Measurements from ENCODE around the gene COL4A4. TPM values are rescaled to one million over a fixed set of nuclear protein-coding genes. Genes with fewer than 3 reads are reported as not detected.

COL4A4 gene
- total RNA-seq, 1 experiment from 2014 or later = 3.1 TPM

DNA sequence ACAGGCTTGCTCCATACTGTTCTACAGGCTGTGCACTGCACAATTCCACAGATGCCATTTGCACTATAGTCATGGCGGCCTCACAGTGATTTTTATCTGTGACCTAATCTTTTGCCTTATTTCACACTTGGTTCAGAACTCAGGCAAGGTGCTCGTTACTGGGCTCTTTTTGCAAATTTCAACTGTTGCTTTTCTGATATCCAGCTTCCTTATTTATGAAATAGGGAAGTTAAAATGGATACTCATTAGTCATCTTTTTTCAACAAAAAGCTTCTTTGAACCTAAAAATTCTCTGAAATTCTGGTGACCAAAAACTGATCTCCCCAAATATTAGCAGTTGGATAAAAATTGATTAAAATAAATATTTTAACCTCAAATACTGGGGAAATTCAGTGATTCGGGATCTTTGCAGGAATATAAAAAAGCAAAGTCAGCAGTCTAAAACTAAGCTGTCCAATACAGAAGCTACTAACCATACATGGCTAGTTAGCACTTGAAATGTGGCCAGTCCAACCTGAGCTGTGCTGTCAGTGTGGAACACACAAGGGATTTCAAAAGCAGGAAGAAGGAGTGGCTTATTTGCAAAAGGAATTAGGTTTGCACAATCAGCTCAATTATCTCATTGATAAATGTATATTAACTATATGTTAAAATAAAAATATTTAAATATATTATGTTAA lies 134.4 kb downstream of the COL4A4 start:
- no peak overlapping the region for H3K27ac Mint-ChIP-seq
- ATAC-seq = no peak
- H3K4me1 Mint-ChIP-seq = peaks cover 4% of the 10 kb centered on the region; the same call in 1 of the 2 replicates
- no peak overlapping the region for H3K4me3 Mint-ChIP-seq
- TF ChIP-seq, protein P1, sequence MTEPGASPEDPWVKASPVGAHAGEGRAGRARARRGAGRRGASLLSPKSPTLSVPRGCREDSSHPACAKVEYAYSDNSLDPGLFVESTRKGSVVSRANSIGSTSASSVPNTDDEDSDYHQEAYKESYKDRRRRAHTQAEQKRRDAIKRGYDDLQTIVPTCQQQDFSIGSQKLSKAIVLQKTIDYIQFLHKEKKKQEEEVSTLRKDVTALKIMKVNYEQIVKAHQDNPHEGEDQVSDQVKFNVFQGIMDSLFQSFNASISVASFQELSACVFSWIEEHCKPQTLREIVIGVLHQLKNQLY (CRISPR knock-in tag; IDR thresholded peaks at IDR 0.05) = no peak
- TF ChIP-seq PRRX2 (CRISPR knock-in tag; IDR thresholded peaks at IDR 0.05) (no peak), JUN (CRISPR knock-in tag; IDR thresholded peaks at IDR 0.05) (no peak), KAT7 (CRISPR knock-in tag; IDR thresholded peaks at IDR 0.05; ENCODE audit: borderline replicate concordance) (no peak), SOX15 (CRISPR knock-in tag; IDR thresholded peaks at IDR 0.05) (no peak), ZBTB21 (CRISPR knock-in tag; IDR thresholded peaks at IDR 0.05; ENCODE audit: borderline replicate concordance) (no peak), RORB (CRISPR knock-in tag; IDR thresholded peaks at IDR 0.05) (no peak)
- TF ChIP-seq, protein P2, sequence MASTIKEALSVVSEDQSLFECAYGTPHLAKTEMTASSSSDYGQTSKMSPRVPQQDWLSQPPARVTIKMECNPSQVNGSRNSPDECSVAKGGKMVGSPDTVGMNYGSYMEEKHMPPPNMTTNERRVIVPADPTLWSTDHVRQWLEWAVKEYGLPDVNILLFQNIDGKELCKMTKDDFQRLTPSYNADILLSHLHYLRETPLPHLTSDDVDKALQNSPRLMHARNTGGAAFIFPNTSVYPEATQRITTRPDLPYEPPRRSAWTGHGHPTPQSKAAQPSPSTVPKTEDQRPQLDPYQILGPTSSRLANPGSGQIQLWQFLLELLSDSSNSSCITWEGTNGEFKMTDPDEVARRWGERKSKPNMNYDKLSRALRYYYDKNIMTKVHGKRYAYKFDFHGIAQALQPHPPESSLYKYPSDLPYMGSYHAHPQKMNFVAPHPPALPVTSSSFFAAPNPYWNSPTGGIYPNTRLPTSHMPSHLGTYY (CRISPR knock-in tag; IDR thresholded peaks at IDR 0.05) = no peak
- TF ChIP-seq, protein P3, sequence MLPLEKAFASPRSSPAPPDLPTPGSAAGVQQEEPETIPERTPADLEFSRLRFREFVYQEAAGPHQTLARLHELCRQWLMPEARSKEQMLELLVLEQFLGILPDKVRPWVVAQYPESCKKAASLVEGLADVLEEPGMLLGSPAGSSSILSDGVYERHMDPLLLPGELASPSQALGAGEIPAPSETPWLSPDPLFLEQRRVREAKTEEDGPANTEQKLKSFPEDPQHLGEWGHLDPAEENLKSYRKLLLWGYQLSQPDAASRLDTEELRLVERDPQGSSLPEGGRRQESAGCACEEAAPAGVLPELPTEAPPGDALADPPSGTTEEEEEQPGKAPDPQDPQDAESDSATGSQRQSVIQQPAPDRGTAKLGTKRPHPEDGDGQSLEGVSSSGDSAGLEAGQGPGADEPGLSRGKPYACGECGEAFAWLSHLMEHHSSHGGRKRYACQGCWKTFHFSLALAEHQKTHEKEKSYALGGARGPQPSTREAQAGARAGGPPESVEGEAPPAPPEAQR (CRISPR knock-in tag; IDR thresholded peaks at IDR 0.05) = no peak
- POLR2A ChIA-PET = no interaction called here
- no peak for DNase-seq (ENCODE audit: low spot score)
- H3K36me3 Mint-ChIP-seq = no peaks in the 10 kb centered on the region
- CTCF ChIA-PET = interaction anchor here (1.0 kb wide), 1 partner anchor 96 kb away, joined by 3 read pairs; no protein-coding TSS in a partner anchor
- no peaks in the 10 kb centered on the region for H3K27me3 Mint-ChIP-seq (ENCODE audit: low read depth)
- peaks cover 4% of the 10 kb centered on the region for H3K9me3 Mint-ChIP-seq

DNA sequence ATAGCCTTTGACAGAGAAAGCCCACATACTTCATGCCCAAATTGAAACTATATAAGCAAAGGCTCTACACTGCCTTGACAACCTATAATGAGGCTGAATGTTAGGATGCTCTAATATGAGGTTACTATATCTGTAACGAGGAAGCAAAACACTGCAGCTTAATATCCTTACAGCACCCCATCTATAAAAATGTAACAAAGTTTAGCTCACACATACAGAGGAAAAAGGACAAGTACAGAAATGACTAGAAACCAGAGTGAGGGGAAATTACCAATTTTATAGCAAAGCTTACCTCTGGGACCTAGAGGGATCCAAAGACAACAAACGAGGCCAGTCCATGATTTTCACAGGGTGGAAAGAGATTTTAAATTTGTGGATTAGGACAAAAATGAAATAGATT lies 138.5 kb downstream of the COL4A4 start:
- 0 out of 2 replicates have a peak, but pooled peaks cover 5% of the 10 kb centered on the region for H3K4me1 Mint-ChIP-seq
- peaks cover 9% of the 10 kb centered on the region for H3K9me3 Mint-ChIP-seq
- TF ChIP-seq, protein P4, sequence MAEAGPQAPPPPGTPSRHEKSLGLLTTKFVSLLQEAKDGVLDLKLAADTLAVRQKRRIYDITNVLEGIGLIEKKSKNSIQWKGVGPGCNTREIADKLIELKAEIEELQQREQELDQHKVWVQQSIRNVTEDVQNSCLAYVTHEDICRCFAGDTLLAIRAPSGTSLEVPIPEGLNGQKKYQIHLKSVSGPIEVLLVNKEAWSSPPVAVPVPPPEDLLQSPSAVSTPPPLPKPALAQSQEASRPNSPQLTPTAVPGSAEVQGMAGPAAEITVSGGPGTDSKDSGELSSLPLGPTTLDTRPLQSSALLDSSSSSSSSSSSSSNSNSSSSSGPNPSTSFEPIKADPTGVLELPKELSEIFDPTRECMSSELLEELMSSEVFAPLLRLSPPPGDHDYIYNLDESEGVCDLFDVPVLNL (CRISPR knock-in tag; IDR thresholded peaks at IDR 0.05; ENCODE audit: borderline replicate concordance, low read depth) = no peak
- TF ChIP-seq, protein P5, sequence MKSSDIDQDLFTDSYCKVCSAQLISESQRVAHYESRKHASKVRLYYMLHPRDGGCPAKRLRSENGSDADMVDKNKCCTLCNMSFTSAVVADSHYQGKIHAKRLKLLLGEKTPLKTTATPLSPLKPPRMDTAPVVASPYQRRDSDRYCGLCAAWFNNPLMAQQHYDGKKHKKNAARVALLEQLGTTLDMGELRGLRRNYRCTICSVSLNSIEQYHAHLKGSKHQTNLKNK (CRISPR knock-in tag; IDR thresholded peaks at IDR 0.05) = no peak
- no peak for TF ChIP-seq EMX1 (CRISPR knock-in tag; IDR thresholded peaks at IDR 0.05)
- TF ChIP-seq, protein P6, sequence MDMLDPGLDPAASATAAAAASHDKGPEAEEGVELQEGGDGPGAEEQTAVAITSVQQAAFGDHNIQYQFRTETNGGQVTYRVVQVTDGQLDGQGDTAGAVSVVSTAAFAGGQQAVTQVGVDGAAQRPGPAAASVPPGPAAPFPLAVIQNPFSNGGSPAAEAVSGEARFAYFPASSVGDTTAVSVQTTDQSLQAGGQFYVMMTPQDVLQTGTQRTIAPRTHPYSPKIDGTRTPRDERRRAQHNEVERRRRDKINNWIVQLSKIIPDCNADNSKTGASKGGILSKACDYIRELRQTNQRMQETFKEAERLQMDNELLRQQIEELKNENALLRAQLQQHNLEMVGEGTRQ (CRISPR knock-in tag; IDR thresholded peaks at IDR 0.05) = no peak
- TF ChIP-seq, protein P7, sequence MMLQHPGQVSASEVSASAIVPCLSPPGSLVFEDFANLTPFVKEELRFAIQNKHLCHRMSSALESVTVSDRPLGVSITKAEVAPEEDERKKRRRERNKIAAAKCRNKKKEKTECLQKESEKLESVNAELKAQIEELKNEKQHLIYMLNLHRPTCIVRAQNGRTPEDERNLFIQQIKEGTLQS (CRISPR knock-in tag; conservative IDR thresholded peaks at IDR 0.05) = no peak
- TF ChIP-seq CREM (CRISPR knock-in tag; IDR thresholded peaks at IDR 0.05) = no peak
- no peak for TF ChIP-seq TEAD1 (CRISPR knock-in tag; IDR thresholded peaks at IDR 0.05)
- TF ChIP-seq, protein P8, sequence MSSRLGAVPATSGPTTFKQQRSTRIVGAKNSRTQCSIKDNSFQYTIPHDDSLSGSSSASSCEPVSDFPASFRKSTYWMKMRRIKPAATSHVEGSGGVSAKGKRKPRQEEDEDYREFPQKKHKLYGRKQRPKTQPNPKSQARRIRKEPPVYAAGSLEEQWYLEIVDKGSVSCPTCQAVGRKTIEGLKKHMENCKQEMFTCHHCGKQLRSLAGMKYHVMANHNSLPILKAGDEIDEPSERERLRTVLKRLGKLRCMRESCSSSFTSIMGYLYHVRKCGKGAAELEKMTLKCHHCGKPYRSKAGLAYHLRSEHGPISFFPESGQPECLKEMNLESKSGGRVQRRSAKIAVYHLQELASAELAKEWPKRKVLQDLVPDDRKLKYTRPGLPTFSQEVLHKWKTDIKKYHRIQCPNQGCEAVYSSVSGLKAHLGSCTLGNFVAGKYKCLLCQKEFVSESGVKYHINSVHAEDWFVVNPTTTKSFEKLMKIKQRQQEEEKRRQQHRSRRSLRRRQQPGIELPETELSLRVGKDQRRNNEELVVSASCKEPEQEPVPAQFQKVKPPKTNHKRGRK (CRISPR knock-in tag; IDR thresholded peaks at IDR 0.05; ENCODE audit: borderline replicate concordance) = no peak
- TF ChIP-seq, protein P9, sequence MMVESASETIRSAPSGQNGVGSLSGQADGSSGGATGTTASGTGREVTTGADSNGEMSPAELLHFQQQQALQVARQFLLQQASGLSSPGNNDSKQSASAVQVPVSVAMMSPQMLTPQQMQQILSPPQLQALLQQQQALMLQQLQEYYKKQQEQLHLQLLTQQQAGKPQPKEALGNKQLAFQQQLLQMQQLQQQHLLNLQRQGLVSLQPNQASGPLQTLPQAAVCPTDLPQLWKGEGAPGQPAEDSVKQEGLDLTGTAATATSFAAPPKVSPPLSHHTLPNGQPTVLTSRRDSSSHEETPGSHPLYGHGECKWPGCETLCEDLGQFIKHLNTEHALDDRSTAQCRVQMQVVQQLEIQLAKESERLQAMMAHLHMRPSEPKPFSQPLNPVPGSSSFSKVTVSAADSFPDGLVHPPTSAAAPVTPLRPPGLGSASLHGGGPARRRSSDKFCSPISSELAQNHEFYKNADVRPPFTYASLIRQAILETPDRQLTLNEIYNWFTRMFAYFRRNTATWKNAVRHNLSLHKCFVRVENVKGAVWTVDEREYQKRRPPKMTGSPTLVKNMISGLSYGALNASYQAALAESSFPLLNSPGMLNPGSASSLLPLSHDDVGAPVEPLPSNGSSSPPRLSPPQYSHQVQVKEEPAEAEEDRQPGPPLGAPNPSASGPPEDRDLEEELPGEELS (CRISPR knock-in tag; IDR thresholded peaks at IDR 0.05) = no peak
- TF ChIP-seq, protein P10, sequence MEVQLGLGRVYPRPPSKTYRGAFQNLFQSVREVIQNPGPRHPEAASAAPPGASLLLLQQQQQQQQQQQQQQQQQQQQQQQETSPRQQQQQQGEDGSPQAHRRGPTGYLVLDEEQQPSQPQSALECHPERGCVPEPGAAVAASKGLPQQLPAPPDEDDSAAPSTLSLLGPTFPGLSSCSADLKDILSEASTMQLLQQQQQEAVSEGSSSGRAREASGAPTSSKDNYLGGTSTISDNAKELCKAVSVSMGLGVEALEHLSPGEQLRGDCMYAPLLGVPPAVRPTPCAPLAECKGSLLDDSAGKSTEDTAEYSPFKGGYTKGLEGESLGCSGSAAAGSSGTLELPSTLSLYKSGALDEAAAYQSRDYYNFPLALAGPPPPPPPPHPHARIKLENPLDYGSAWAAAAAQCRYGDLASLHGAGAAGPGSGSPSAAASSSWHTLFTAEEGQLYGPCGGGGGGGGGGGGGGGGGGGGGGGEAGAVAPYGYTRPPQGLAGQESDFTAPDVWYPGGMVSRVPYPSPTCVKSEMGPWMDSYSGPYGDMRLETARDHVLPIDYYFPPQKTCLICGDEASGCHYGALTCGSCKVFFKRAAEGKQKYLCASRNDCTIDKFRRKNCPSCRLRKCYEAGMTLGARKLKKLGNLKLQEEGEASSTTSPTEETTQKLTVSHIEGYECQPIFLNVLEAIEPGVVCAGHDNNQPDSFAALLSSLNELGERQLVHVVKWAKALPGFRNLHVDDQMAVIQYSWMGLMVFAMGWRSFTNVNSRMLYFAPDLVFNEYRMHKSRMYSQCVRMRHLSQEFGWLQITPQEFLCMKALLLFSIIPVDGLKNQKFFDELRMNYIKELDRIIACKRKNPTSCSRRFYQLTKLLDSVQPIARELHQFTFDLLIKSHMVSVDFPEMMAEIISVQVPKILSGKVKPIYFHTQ (CRISPR knock-in tag; IDR thresholded peaks at IDR 0.05) = no peak
- no peak for DNase-seq (ENCODE audit: low spot score)
- CTCF ChIA-PET = no interaction called here
- POLR2A ChIA-PET = interaction anchor here (0.9 kb wide), 1 partner anchor 19 kb away, joined by 3 read pairs; no protein-coding TSS in a partner anchor
- H3K36me3 Mint-ChIP-seq = peaks cover 4% of the 10 kb centered on the region; the same call in 1 of the 2 replicates
- ATAC-seq = no peak
- H3K4me3 Mint-ChIP-seq = no peak overlapping the region
- H3K27ac Mint-ChIP-seq = no peak overlapping the region
- no peaks in the 10 kb centered on the region for H3K27me3 Mint-ChIP-seq (ENCODE audit: low read depth)

All from WTC11 (cell line).